ENCODE data around the gene GRAMD2B.
"Not testable (repeated sequence)": the region's sequence is repeated elsewhere in the genome, so short reads cannot be mapped to it uniquely, and the experiment has no call there.

The GRAMD2B gene

GRCh38 chr5:126438868-126439267 lies 15.7 kb downstream of the GRAMD2B start:
- DNase-seq (ENCODE audit: low read depth): no peak
- TF ChIP-seq CTCF (conservative IDR thresholded peaks at IDR 0.05; ENCODE audit: low read depth, low read length): no peak

GRCh38 chr5:126439724-126440123 lies 16.5 kb downstream of the GRAMD2B start:
- DNase-seq (ENCODE audit: low read depth); H3K4me3 ChIP-seq (ENCODE audit: low read length): not testable (repeated sequence)

More at GRCh38 chr5:126438868-126439267, 15.7 kb downstream of the GRAMD2B start:
- no peak overlapping the region for H3K4me3 ChIP-seq (ENCODE audit: low read length)

GRCh38 chr5:126441230-126441629 lies 18.0 kb downstream of the GRAMD2B start:
- no peak for TF ChIP-seq CTCF (conservative IDR thresholded peaks at IDR 0.05; ENCODE audit: low read depth, low read length)
- no peak for DNase-seq (ENCODE audit: low read depth)
- no peak overlapping the region for H3K4me3 ChIP-seq (ENCODE audit: low read length)

GRCh38 chr5:126443374-126443851 lies 20.2 kb downstream of the GRAMD2B start:
- no peak overlapping the region for H3K4me3 ChIP-seq (ENCODE audit: low read length)
- DNase-seq (ENCODE audit: low read depth): no peak

GRCh38 chr5:126444137-126444536 lies 20.9 kb downstream of the GRAMD2B start:
- DNase-seq (ENCODE audit: low read depth): no peak
- no peak for TF ChIP-seq CTCF (conservative IDR thresholded peaks at IDR 0.05; ENCODE audit: low read depth, low read length)
- H3K4me3 ChIP-seq (ENCODE audit: low read length): no peak overlapping the region

More at GRCh38 chr5:126443374-126443851, 20.2 kb downstream of the GRAMD2B start:
- TF ChIP-seq CTCF (conservative IDR thresholded peaks at IDR 0.05; ENCODE audit: low read depth, low read length): no peak

GRCh38 chr5:126445502-126446174 lies 22.4 kb downstream of the GRAMD2B start:
- no peak overlapping the region for H3K4me3 ChIP-seq (ENCODE audit: low read length)
- TF ChIP-seq CTCF (conservative IDR thresholded peaks at IDR 0.05; ENCODE audit: low read depth, low read length): no peak
- no peak for DNase-seq (ENCODE audit: low read depth)

- no peak for DNase-seq (ENCODE audit: low read depth)
- no peak for TF ChIP-seq CTCF (conservative IDR thresholded peaks at IDR 0.05; ENCODE audit: low read depth, low read length)
Measured at GRCh38 chr5:126446498-126447224, 23.5 kb downstream of the GRAMD2B start.

More at GRCh38 chr5:126446498-126447224, 23.5 kb downstream of the GRAMD2B start:
- H3K4me3 ChIP-seq (ENCODE audit: low read length): no peak overlapping the region

Data from retinal pigment epithelial cell (primary cell).